ENCODE measurements around the gene GALNT18.

The GALNT18 gene

DNA sequence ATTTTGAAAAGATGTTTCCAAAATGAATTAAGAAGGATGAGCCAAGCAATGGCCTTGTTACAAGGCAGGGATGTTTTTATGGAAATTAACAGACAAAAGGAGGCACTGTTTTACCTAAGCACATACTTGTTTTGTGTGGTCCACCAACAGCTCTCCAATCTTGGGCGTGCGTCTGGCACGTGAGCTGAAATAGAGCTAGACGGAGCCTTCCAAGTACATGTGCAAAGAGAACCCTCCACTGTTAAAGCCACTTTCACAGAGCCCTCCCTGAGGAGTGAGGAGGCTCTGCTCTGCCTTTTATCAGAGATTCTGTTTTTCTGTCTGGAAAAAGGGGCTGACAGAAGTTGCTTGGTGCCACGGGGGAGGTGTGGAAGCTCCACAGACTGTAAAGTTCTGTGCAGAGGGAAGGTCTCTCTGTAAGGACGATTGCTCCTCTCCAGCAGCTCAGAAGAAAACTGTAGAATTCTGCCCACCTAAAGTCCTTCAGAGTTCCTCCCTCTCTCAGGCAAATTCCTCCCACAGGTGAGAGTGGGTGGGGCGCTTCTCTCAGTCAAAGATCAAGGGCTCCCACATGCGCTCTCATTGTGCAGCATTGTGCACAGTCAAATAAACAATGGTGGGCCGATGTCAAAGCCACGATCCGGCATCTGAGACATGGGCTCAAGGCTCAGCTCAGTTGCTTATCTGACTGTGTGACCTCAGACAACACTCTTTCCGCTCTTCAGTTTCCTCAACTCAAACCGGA is 176.2 kb downstream of the GALNT18 start:
- Histone ChIP-seq H3K4me3 (ENCODE audit: low read length in 2 of 2) (no peak overlapping the region), H3K36me3 (ENCODE audit: control insufficient read depth in 2 of 2, insufficient read depth in 2 of 2, low read length in 2 of 2) (no peaks in the 10 kb centered on the region), H3K27ac (ENCODE audit: low read depth in 2 of 2, low read length in 2 of 2) (no peak overlapping the region), H3K9me3 (ENCODE audit: control insufficient read depth in 2 of 2, low read length in 2 of 2) (no peaks in the 10 kb centered on the region), H3K9ac (ENCODE audit: low read depth in 1 of 2, low read length in 2 of 2) (no peak overlapping the region), H3K27me3 (ENCODE audit: control insufficient read depth in 2 of 2, insufficient read depth in 2 of 2, low read length in 2 of 2) (no peaks in the 10 kb centered on the region), H3K4me1 (ENCODE audit: control insufficient read depth in 2 of 2, insufficient read depth in 2 of 2, low read length in 2 of 2) (no peaks in the 10 kb centered on the region)

DNA sequence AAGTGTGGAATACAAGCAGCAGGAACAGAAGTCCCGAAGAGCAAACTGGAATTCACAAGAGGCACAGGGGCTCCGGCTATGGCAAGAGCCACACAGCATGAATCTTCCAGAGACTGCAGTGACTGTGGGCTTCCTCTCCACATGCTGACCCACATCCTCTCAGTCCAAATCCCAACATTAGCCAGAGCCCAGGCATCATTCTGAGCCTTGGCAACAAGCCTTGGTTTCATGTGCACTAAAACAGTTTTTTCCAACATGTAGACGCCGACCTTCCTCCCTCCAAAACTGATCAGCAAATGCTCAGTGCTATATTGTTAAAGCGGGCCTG is 177.0 kb downstream of the GALNT18 start:
- no peaks in the 10 kb centered on the region for H3K9me3 ChIP-seq (ENCODE audit: control insufficient read depth in 2 of 2, low read length in 2 of 2)
- H3K27ac ChIP-seq (ENCODE audit: low read depth in 2 of 2, low read length in 2 of 2) = no peak overlapping the region
- H3K4me1 ChIP-seq (ENCODE audit: control insufficient read depth in 2 of 2, insufficient read depth in 2 of 2, low read length in 2 of 2) = no peaks in the 10 kb centered on the region
- H3K4me3 ChIP-seq (ENCODE audit: low read length in 2 of 2) = no peak overlapping the region
- H3K27me3 ChIP-seq (ENCODE audit: control insufficient read depth in 2 of 2, insufficient read depth in 2 of 2, low read length in 2 of 2) = no peaks in the 10 kb centered on the region
- no peak overlapping the region for H3K9ac ChIP-seq (ENCODE audit: low read depth in 1 of 2, low read length in 2 of 2)
- no peaks in the 10 kb centered on the region for H3K36me3 ChIP-seq (ENCODE audit: control insufficient read depth in 2 of 2, insufficient read depth in 2 of 2, low read length in 2 of 2)

DNA sequence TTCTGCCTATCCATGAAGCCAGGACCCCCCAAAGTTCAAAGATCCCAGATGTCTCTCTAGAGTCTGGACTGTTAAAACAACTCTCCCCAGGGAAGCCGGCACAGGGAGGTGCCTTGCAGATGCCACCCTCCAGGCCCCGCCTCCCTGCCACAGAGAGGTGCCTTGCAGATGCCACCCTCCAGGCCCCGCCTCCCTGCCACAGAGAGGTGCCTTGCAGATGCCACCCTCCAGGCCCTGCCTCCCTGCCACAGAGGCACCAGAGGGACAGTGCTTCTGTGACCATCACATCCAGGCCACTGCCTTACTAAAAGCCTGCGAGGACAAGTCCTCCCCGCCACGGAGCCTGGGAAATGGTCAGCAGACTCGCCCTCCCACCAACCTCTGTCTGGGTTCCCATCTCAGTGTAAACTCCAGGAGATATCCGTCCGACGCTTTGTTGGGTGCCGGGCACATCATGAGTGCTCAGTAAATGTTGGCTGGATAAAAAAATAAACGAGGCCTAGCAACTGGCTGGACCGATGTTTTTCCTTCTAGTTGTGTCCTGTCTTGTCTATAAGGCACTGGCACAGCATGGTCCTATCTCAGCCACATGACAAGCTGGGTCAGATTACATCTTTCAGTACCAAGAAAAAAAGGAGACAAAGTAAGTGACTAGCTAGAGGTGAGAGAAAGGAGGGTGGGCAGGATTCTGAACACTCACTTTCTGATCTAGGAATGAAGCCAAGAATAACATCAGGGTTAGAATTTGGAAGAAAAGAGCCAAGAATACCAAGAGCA is 177.6 kb downstream of the GALNT18 start:
- Histone ChIP-seq H3K27ac (ENCODE audit: low read depth in 2 of 2, low read length in 2 of 2) (no peak overlapping the region), H3K9ac (ENCODE audit: low read depth in 1 of 2, low read length in 2 of 2) (no peak overlapping the region), H3K4me3 (ENCODE audit: low read length in 2 of 2) (no peak overlapping the region), H3K9me3 (ENCODE audit: control insufficient read depth in 2 of 2, low read length in 2 of 2) (no peaks in the 10 kb centered on the region), H3K4me1 (ENCODE audit: control insufficient read depth in 2 of 2, insufficient read depth in 2 of 2, low read length in 2 of 2) (no peaks in the 10 kb centered on the region), H3K36me3 (ENCODE audit: control insufficient read depth in 2 of 2, insufficient read depth in 2 of 2, low read length in 2 of 2) (no peaks in the 10 kb centered on the region), H3K27me3 (ENCODE audit: control insufficient read depth in 2 of 2, insufficient read depth in 2 of 2, low read length in 2 of 2) (no peaks in the 10 kb centered on the region)

DNA sequence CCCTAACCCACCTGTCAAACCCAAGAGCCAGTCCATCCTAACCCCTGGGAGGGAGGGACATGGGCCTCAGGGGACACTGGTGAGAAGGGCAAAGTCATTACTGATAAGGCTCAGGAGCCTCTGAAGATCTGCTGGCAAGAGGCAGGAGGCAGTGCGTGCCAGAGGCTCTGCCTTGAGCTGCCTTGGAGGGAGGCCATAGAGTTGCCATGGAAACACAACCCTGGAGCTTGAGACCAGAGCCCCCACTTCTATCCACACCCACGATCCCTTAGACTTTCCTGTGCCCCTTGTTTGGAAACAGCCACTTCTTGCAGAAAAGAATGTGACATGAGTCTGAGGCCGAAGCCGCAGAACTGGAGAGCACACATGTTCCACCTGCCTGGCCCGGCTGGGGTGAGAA is 179.0 kb downstream of the GALNT18 start:
- Histone ChIP-seq H3K27me3 (ENCODE audit: control insufficient read depth in 2 of 2, insufficient read depth in 2 of 2, low read length in 2 of 2) (no peaks in the 10 kb centered on the region), H3K9ac (ENCODE audit: low read depth in 1 of 2, low read length in 2 of 2) (no peak overlapping the region), H3K4me1 (ENCODE audit: control insufficient read depth in 2 of 2, insufficient read depth in 2 of 2, low read length in 2 of 2) (no peaks in the 10 kb centered on the region), H3K36me3 (ENCODE audit: control insufficient read depth in 2 of 2, insufficient read depth in 2 of 2, low read length in 2 of 2) (no peaks in the 10 kb centered on the region), H3K27ac (ENCODE audit: low read depth in 2 of 2, low read length in 2 of 2) (no peak overlapping the region), H3K9me3 (ENCODE audit: control insufficient read depth in 2 of 2, low read length in 2 of 2) (no peaks in the 10 kb centered on the region), H3K4me3 (ENCODE audit: low read length in 2 of 2) (no peak overlapping the region)

DNA sequence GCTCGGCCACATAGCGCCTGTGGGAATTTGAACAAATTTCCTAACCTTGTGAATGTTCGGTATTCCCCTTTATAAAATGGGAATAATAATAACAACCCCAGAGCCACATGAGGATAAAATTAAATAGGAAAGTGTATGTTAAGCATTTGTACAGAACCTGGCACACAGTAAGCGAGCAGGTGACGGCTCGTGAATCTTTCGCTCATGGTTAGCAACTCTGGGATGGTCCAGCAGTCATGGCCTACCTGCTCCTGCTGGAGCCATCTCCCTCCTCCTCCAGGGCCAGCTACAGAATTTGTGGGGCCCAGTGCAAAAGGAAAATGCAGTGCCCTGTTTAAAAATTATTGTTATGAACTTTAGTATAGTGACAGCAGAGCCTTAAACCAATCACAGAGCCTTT is 180.3 kb downstream of the GALNT18 start:
- Histone ChIP-seq H3K9ac (ENCODE audit: low read depth in 1 of 2, low read length in 2 of 2) (no peak overlapping the region), H3K27me3 (ENCODE audit: control insufficient read depth in 2 of 2, insufficient read depth in 2 of 2, low read length in 2 of 2) (no peaks in the 10 kb centered on the region), H3K9me3 (ENCODE audit: control insufficient read depth in 2 of 2, low read length in 2 of 2) (no peaks in the 10 kb centered on the region), H3K27ac (ENCODE audit: low read depth in 2 of 2, low read length in 2 of 2) (no peak overlapping the region), H3K4me1 (ENCODE audit: control insufficient read depth in 2 of 2, insufficient read depth in 2 of 2, low read length in 2 of 2) (no peaks in the 10 kb centered on the region), H3K4me3 (ENCODE audit: low read length in 2 of 2) (no peak overlapping the region), H3K36me3 (ENCODE audit: control insufficient read depth in 2 of 2, insufficient read depth in 2 of 2, low read length in 2 of 2) (no peaks in the 10 kb centered on the region)

DNA sequence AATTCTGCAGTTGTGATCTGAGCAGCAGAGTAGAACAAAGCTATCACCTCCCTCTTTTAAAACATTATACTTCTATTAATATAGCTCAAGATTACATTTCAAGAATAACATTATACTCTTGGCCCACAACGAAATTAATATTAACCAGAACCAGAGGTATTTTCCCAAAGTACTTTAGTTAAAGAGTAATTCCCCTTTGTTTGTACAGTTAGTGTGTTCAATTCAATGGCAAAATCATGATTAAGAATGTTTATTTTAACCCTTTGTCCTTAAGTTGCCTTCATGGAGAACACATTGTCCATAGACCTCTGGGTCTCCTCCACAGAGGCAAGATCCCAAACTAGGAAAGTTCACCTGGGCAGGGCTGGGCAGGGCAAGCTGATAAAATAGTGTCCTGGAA is 180.7 kb downstream of the GALNT18 start:
- no peaks in the 10 kb centered on the region for H3K9me3 ChIP-seq (ENCODE audit: control insufficient read depth in 2 of 2, low read length in 2 of 2)
- H3K36me3 ChIP-seq (ENCODE audit: control insufficient read depth in 2 of 2, insufficient read depth in 2 of 2, low read length in 2 of 2) = no peaks in the 10 kb centered on the region
- no peak overlapping the region for H3K4me3 ChIP-seq (ENCODE audit: low read length in 2 of 2)
- H3K9ac ChIP-seq (ENCODE audit: low read depth in 1 of 2, low read length in 2 of 2) = no peak overlapping the region
- no peak overlapping the region for H3K27ac ChIP-seq (ENCODE audit: low read depth in 2 of 2, low read length in 2 of 2)
- no peaks in the 10 kb centered on the region for H3K27me3 ChIP-seq (ENCODE audit: control insufficient read depth in 2 of 2, insufficient read depth in 2 of 2, low read length in 2 of 2)
- H3K4me1 ChIP-seq (ENCODE audit: control insufficient read depth in 2 of 2, insufficient read depth in 2 of 2, low read length in 2 of 2) = no peaks in the 10 kb centered on the region

DNA sequence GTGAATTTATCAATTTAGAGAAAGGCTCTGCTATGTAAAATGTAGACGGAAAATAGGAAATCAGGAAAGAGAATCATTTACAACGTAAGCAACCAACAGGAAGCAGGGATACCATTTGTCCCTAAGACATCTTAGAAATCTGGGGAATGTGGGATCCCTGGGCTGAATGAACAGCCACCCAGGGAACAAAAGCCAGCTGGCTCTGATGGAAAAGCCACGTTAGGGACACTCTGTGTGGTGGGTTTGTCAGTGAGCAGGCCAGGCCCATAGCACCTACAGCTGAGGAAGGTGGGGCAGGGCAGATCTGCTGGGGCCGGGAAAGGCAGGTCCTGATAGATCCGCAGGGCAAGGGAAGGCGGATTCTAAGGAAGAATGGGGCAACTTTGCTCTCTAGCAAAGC is 181.7 kb downstream of the GALNT18 start:
- Histone ChIP-seq H3K9ac (ENCODE audit: low read depth in 1 of 2, low read length in 2 of 2) (no peak overlapping the region), H3K27me3 (ENCODE audit: control insufficient read depth in 2 of 2, insufficient read depth in 2 of 2, low read length in 2 of 2) (no peaks in the 10 kb centered on the region), H3K9me3 (ENCODE audit: control insufficient read depth in 2 of 2, low read length in 2 of 2) (no peaks in the 10 kb centered on the region), H3K4me3 (ENCODE audit: low read length in 2 of 2) (no peak overlapping the region), H3K4me1 (ENCODE audit: control insufficient read depth in 2 of 2, insufficient read depth in 2 of 2, low read length in 2 of 2) (no peaks in the 10 kb centered on the region), H3K36me3 (ENCODE audit: control insufficient read depth in 2 of 2, insufficient read depth in 2 of 2, low read length in 2 of 2) (no peaks in the 10 kb centered on the region), H3K27ac (ENCODE audit: low read depth in 2 of 2, low read length in 2 of 2) (no peak overlapping the region)

DNA sequence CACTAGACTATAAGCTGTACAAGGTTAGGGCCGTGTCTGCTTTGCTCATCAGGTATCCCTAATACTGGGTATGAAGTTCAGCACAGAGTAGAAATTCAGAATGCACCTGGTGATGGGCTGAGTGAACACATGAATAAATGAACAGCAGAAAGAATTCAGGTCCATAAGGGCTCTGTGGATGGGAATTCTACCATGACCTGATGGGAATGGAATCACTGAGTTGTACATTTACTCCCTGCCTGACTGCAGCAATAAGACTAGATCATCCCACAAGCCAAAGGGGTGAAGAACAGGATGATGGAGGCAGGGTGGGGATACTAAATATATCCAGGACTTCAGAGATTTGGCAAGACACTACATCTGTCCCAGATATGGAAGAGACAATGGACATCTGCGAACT is 182.2 kb downstream of the GALNT18 start:
- H3K9me3 ChIP-seq (ENCODE audit: control insufficient read depth in 2 of 2, low read length in 2 of 2) = no peaks in the 10 kb centered on the region
- no peaks in the 10 kb centered on the region for H3K36me3 ChIP-seq (ENCODE audit: control insufficient read depth in 2 of 2, insufficient read depth in 2 of 2, low read length in 2 of 2)
- H3K27ac ChIP-seq (ENCODE audit: low read depth in 2 of 2, low read length in 2 of 2) = no peak overlapping the region
- no peaks in the 10 kb centered on the region for H3K4me1 ChIP-seq (ENCODE audit: control insufficient read depth in 2 of 2, insufficient read depth in 2 of 2, low read length in 2 of 2)
- H3K4me3 ChIP-seq (ENCODE audit: low read length in 2 of 2) = no peak overlapping the region
- H3K9ac ChIP-seq (ENCODE audit: low read depth in 1 of 2, low read length in 2 of 2) = no peak overlapping the region
- H3K27me3 ChIP-seq (ENCODE audit: control insufficient read depth in 2 of 2, insufficient read depth in 2 of 2, low read length in 2 of 2) = no peaks in the 10 kb centered on the region

DNA sequence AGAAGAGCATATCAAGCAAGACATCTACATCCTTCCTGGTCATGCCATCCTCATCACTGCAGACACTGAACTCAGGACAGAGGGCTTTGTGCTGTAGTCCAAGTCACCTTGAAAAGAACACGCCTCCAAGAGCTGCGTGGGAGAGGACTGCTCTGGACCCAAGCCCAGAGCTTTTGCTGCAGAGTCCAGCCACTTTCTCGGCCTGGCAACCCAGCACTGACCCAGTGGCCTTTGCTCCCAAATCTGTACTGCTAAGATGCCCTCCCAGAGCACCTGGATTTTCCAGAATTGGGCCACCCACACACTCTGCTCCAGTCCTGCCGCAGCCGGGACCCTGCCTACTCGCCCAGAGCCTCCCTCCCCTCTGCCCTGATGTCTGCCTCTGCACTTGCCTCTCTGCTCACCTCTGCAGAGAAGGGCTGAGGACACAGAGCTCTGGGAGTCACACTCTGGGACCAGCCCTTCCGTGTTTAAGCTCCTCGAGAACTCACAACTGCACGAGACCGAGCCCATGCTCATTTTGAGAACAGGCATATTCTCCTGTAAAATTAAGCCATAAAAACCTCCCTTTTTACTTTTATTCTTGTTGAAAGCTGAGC is 185.0 kb downstream of the GALNT18 start:
- Histone ChIP-seq H3K27ac (ENCODE audit: low read depth in 2 of 2, low read length in 2 of 2) (no peak overlapping the region), H3K36me3 (ENCODE audit: control insufficient read depth in 2 of 2, insufficient read depth in 2 of 2, low read length in 2 of 2) (no peaks in the 10 kb centered on the region), H3K9ac (ENCODE audit: low read depth in 1 of 2, low read length in 2 of 2) (no peak overlapping the region), H3K4me1 (ENCODE audit: control insufficient read depth in 2 of 2, insufficient read depth in 2 of 2, low read length in 2 of 2) (no peaks in the 10 kb centered on the region), H3K4me3 (ENCODE audit: low read length in 2 of 2) (no peak overlapping the region), H3K9me3 (ENCODE audit: control insufficient read depth in 2 of 2, low read length in 2 of 2) (no peaks in the 10 kb centered on the region), H3K27me3 (ENCODE audit: control insufficient read depth in 2 of 2, insufficient read depth in 2 of 2, low read length in 2 of 2) (no peaks in the 10 kb centered on the region)

DNA sequence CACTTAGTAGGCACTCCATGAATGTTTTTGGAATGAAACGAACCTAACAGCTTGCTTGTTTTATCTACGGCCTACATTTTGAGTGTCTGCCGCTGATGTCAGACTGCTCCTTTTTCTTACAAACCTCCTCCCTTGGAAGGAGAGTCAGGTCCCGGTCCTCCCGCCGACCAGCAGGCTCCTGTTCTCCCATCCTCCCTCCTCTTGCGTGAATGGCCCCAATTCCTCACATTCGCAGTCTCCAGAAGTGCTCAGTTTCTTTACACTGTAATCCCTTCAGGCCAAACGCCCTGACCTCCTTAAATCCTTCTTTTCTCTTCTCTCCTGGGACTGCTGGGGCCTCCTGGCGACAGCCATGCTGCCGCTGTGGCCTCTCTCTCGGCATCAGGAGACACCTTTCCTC is 186.2 kb downstream of the GALNT18 start:
- Histone ChIP-seq H3K27me3 (ENCODE audit: control insufficient read depth in 2 of 2, insufficient read depth in 2 of 2, low read length in 2 of 2) (no peaks in the 10 kb centered on the region), H3K9me3 (ENCODE audit: control insufficient read depth in 2 of 2, low read length in 2 of 2) (no peaks in the 10 kb centered on the region), H3K27ac (ENCODE audit: low read depth in 2 of 2, low read length in 2 of 2) (no peak overlapping the region), H3K36me3 (ENCODE audit: control insufficient read depth in 2 of 2, insufficient read depth in 2 of 2, low read length in 2 of 2) (no peaks in the 10 kb centered on the region), H3K9ac (ENCODE audit: low read depth in 1 of 2, low read length in 2 of 2) (no peak overlapping the region), H3K4me1 (ENCODE audit: control insufficient read depth in 2 of 2, insufficient read depth in 2 of 2, low read length in 2 of 2) (no peaks in the 10 kb centered on the region), H3K4me3 (ENCODE audit: low read length in 2 of 2) (no peak overlapping the region)

All from mucosa of rectum (tissue), 2 donors.